H1 (cell line): ENCODE results near the gene TPRA1.

Experiments used
- ATF3 ChIP-seq: IDR thresholded peaks from 2 replicates; pipeline ENCODE4 v1.6.1; 2011; ENCODE audit warnings: low read depth, mild to moderate bottlenecking, low read length; ENCODE audit not compliant: insufficient read depth
- CEBPB ChIP-seq: IDR thresholded peaks from 2 replicates; pipeline ENCODE4 v1.6.1; 2012; ENCODE audit warnings: low read depth, low read length
- CREB1 ChIP-seq: IDR thresholded peaks from 2 replicates; pipeline ENCODE4 v1.6.1; 2012; ENCODE audit warnings: inconsistent platforms
- CTCF ChIP-seq, 3 experiments: IDR thresholded peaks; 1 replicate in 2 of 3; 2 replicates in 1 of 3; pipeline versions ENCODE4 v1.5.1 to v1.6.1; 2011; ENCODE audit warnings: low read length in 3 of 3, mild to moderate bottlenecking in 3 of 3, inconsistent platforms in 2 of 3, low read depth in 1 of 3, moderate library complexity in 1 of 3; ENCODE audit not compliant: insufficient read depth in 1 of 3; ENCODE audit errors: control extremely low read depth in 1 of 3
- EP300 ChIP-seq, 2 experiments: IDR thresholded peaks; 1 replicate in 1 of 2; 2 replicates in 1 of 2; pipeline ENCODE4 v1.6.1; 2011 to 2012; ENCODE audit warnings: low read depth in 2 of 2, low read length in 2 of 2, mild to moderate bottlenecking in 2 of 2, borderline replicate concordance in 1 of 2, inconsistent platforms in 1 of 2, moderate library complexity in 1 of 2
- GTF2F1 ChIP-seq: IDR thresholded peaks from 2 replicates; pipeline ENCODE4 v1.6.1; 2012; ENCODE audit warnings: low read depth, low read length, improper control_type of control experiment, borderline replicate concordance
- KDM5A ChIP-seq: fragments of 200-600 bp; IDR thresholded peaks from 2 replicates; pipeline ENCODE4 v1.7.1; 2012; ENCODE audit warnings: mild to moderate bottlenecking, low read length, inconsistent platforms, mixed read lengths
- NANOG ChIP-seq: IDR thresholded peaks from 2 replicates; pipeline ENCODE4 v1.6.1; 2011; ENCODE audit warnings: low read length, low read depth, mild to moderate bottlenecking, inconsistent platforms; ENCODE audit not compliant: insufficient read depth, poor library complexity, severe bottlenecking
- POLR2A ChIP-seq, 2 experiments: IDR thresholded peaks; 1 replicate in 1 of 2; 2 replicates in 1 of 2; pipeline ENCODE4 v1.6.1; 2011; ENCODE audit warnings: low read depth in 2 of 2, low read length in 2 of 2, mild to moderate bottlenecking in 2 of 2; ENCODE audit errors: control extremely low read depth in 1 of 2
- SIN3A ChIP-seq, 2 experiments: IDR thresholded peaks in 1 of 2; conservative IDR thresholded peaks in 1 of 2; 2 replicates each; pipeline ENCODE4 v1.6.1; 2011 to 2012; ENCODE audit warnings: low read length in 2 of 2, improper control_type of control experiment in 1 of 2, low read depth in 1 of 2, mild to moderate bottlenecking in 1 of 2
- SUZ12 ChIP-seq: fragments of 200-600 bp; sonication (generic); IDR thresholded peaks from 2 replicates; pipeline ENCODE4 v1.6.1; 2012; ENCODE audit warnings: mild to moderate bottlenecking, inconsistent platforms, low read length, moderate library complexity, mixed read lengths
- ZNF274 ChIP-seq: IDR thresholded peaks from 2 replicates; pipeline ENCODE4 v1.7.0; 2012; ENCODE audit warnings: low read length, borderline replicate concordance; ENCODE audit errors: extremely low read depth

- TF ChIP-seq CTCF (IDR thresholded peaks at IDR 0.05; ENCODE audit: control extremely low read depth in 1 of 3, insufficient read depth in 1 of 3, low read depth in 1 of 3, low read length in 3 of 3) = no peak
- TF ChIP-seq CREB1 = no peak
- TF ChIP-seq KDM5A = no peak
- TF ChIP-seq ZNF274 = no peak
- TF ChIP-seq CEBPB = no peak
- TF ChIP-seq ATF3 = no peak
- TF ChIP-seq SIN3A (conservative IDR thresholded peaks at IDR 0.05 in 1 of 2, IDR thresholded peaks at IDR 0.05 in 1 of 2; ENCODE audit: low read depth in 1 of 2, low read length in 2 of 2) = no peak
- TF ChIP-seq POLR2A (IDR thresholded peaks at IDR 0.05; ENCODE audit: control extremely low read depth in 1 of 2, low read depth in 2 of 2, low read length in 2 of 2) = no peak
- TF ChIP-seq SUZ12 = no peak
- no peak for TF ChIP-seq GTF2F1
- no peak for TF ChIP-seq EP300 (IDR thresholded peaks at IDR 0.05; ENCODE audit: borderline replicate concordance in 1 of 2, low read depth in 2 of 2, low read length in 2 of 2)
- TF ChIP-seq NANOG = no peak
These were observed 16.6 kb downstream of the TPRA1 start for GRCh38 chr3:127573912-127574311.
